ENCODE data around the gene PCDHGA10.
"Not testable (repeated sequence)": the region's sequence is repeated elsewhere in the genome, so short reads cannot be mapped to it uniquely, and the experiment has no call there.

The PCDHGA10 gene

GRCh38 chr5:141392429-141393198 lies 20.2 kb upstream of the PCDHGA10 start, which contains the start of gene PCDHGA8:
PCDHGA8 (plus strand) TSS chr5:141392633; CDS start chr5:141392814, 181 bp downstream.
- DNase-seq (ENCODE audit: low read depth in 2 of 2), result no peak

- no peak for DNase-seq (ENCODE audit: low read depth in 2 of 2)
Measured at GRCh38 chr5:141393267-141393666, 19.5 kb upstream of the PCDHGA10 start.

DNA sequence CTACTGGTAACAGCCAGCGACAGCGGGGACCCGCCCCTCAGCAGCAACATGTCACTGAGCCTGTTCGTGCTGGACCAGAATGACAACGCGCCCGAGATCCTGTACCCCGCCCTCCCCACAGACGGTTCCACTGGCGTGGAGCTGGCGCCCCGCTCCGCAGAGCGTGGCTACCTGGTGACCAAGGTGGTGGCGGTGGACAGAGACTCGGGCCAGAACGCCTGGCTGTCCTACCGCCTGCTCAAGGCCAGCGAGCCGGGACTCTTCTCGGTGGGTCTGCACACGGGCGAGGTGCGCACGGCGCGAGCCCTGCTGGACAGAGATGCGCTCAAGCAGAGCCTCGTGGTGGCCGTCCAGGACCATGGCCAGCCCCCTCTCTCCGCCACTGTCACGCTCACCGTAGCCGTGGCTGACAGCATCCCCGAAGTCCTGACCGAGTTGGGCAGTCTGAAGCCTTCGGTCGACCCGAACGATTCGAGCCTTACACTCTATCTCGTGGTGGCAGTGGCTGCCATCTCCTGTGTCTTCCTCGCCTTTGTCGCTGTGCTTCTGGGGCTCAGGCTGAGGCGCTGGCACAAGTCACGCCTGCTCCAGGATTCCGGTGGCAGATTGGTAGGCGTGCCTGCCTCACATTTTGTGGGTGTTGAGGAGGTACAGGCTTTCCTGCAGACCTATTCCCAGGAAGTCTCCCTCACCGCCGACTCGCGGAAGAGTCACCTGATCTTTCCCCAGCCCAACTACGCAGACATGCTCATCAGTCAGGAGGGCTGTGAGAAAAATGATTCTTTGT lies 18.2 kb upstream of the PCDHGA10 start:
- DNase-seq (ENCODE audit: low read depth in 2 of 2), result not testable (repeated sequence)

DNA sequence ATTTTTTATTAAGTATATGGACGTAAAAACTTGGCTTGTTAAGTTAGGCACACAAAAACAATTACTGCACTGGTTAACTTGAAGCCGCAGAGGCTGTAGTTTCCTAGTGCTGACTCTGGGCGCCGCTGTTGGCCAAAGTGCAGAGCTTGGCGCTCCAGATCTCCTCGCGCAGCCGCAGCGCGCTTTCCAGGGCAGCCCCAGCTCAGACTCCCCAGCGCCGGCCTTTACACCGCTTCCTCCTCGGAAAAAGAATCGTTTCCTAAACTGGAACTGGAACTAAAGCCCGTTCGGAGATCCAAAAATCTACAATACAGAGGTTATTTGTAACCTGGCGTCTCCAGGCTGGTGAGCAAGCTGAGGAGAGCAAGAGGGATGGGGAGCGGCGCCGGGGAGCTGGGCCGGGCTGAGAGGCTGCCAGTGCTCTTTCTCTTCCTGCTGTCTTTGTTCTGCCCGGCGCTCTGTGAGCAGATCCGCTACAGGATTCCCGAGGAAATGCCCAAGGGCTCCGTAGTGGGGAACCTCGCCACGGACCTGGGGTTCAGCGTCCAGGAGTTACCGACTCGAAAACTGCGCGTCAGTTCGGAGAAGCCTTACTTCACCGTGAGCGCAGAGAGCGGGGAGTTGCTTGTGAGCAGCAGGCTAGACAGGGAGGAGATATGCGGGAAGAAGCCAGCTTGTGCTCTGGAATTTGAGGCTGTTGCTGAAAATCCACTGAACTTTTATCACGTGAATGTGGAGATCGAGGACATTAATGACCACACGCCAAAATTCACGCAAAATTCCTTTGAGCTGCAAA lies 14.8 kb upstream of the PCDHGA10 start, which contains the start of gene PCDHGB5:
Gene PCDHGB5 (plus strand): TSS at position 192 of the 796 bp plus-strand sequence. CDS start 181 bp downstream, at position 373.
- not testable (repeated sequence) for DNase-seq (ENCODE audit: low read depth in 2 of 2)

- no peak for DNase-seq (ENCODE audit: low read depth in 2 of 2)
Measured at GRCh38 chr5:141398608-141399007, 14.2 kb upstream of the PCDHGA10 start.

- DNase-seq (ENCODE audit: low read depth in 2 of 2), result no peak
Measured at GRCh38 chr5:141399555-141400258, 13.1 kb upstream of the PCDHGA10 start.

DNA sequence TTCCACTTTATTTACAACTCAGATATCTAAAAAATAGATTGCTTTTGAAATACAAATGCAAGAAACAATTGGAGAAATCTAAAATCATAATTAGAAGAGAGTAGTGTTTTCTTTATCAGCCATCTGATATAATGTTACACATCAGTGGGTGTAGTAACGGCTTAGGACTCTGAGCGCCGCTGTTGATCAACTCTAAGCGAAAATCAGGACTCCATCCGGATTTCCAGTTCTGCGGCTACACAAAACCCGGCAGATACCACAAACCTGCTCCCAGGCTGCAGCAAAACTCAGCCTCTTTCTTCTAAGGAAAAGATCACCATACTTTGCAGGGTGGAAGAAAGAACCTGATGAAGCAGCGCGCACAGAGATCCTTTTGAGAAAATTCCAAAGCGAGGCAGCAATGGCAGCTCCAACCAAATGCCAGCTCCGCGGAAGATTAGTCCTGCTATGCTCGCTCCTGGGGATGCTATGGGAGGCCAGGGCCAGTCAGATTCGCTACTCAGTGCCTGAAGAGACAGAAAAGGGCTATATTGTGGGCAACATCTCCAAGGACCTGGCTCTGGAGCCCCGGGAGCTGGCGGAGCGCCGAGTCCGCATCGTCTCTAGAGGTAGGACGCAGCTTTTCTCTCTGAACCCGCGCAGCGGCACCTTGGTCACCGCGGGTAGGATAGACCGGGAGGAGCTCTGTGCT lies 10.1 kb upstream of the PCDHGA10 start, which contains the start of gene PCDHGA9:
Gene PCDHGA9 (plus strand): TSS at position 226 of the 691 bp plus-strand sequence. CDS start 175 bp downstream, at position 401.
- no peak for DNase-seq (ENCODE audit: low read depth in 2 of 2)

DNA sequence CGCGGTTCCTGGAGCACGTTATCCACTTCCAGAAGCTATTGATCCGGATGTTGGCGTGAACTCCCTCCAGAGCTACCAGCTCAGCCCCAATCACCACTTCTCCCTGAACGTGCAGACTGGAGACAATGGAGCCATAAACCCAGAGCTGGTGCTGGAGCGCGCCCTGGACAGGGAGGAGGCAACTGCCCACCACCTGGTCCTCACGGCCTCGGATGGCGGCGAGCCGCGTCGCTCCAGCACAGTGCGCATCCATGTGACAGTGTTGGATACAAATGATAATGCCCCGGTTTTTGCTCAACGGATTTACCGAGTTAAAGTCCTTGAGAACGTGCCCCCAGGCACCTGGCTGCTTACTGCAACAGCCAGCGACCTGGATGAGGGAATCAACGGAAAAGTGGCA lies 9.4 kb upstream of the PCDHGA10 start:
- no peak for DNase-seq (ENCODE audit: low read depth in 2 of 2)

- peak in 1 of 2 donors; percentile 12 for DNase-seq (ENCODE audit: low read depth in 2 of 2)
Measured at GRCh38 chr5:141407790-141408505, 4.8 kb upstream of the PCDHGA10 start, which contains the start of gene PCDHGB6. PCDHGB6 (plus strand) TSS chr5:141408021; CDS start chr5:141408203, 182 bp downstream.

- no peak for DNase-seq (ENCODE audit: low read depth in 2 of 2)
Measured at GRCh38 chr5:141409598-141410306, 3.0 kb upstream of the PCDHGA10 start.

GRCh38 chr5:141411575-141411974 lies 1.2 kb upstream of the PCDHGA10 start:
- DNase-seq (ENCODE audit: low read depth in 2 of 2), result no peak

GRCh38 chr5:141413540-141414069 lies 818 bp downstream of the PCDHGA10 start:
- no peak for DNase-seq (ENCODE audit: low read depth in 2 of 2)

DNA sequence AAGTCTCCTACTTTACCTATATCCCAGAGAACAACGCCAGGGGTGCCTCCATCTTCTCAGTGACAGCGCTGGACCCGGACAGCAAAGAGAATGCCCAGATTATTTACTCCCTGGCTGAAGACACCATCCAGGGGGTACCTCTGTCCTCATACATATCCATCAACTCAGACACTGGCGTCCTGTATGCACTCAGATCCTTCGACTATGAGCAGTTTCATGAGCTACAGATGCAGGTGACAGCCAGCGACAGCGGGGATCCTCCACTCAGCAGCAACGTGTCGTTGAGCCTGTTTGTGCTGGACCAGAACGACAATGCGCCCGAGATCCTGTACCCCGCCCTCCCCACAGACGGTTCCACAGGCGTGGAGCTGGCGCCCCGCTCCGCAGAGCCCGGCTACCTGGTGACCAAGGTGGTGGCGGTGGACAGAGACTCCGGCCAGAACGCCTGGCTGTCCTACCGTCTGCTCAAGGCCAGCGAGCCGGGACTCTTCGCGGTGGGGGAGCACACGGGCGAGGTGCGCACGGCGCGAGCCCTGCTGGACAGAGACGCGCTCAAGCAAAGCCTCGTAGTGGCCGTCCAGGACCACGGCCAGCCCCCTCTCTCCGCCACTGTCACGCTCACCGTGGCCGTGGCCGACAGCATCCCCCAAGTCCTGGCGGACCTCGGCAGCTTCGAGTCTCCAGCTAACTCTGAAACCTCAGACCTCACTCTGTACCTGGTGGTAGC lies 1.9 kb downstream of the PCDHGA10 start:
- not testable (repeated sequence) for DNase-seq (ENCODE audit: low read depth in 2 of 2)

GRCh38 chr5:141415275-141415618 lies 2.5 kb downstream of the PCDHGA10 start:
- DNase-seq (ENCODE audit: low read depth in 2 of 2), result not testable (repeated sequence)

GRCh38 chr5:141417494-141418172 lies 4.8 kb downstream of the PCDHGA10 start, which contains the start of gene PCDHGB7:
PCDHGB7 (plus strand) TSS chr5:141417677; CDS start chr5:141417860, 183 bp downstream.
- DNase-seq (ENCODE audit: low read depth in 2 of 2), result peak; percentile 48 to 51

DNA sequence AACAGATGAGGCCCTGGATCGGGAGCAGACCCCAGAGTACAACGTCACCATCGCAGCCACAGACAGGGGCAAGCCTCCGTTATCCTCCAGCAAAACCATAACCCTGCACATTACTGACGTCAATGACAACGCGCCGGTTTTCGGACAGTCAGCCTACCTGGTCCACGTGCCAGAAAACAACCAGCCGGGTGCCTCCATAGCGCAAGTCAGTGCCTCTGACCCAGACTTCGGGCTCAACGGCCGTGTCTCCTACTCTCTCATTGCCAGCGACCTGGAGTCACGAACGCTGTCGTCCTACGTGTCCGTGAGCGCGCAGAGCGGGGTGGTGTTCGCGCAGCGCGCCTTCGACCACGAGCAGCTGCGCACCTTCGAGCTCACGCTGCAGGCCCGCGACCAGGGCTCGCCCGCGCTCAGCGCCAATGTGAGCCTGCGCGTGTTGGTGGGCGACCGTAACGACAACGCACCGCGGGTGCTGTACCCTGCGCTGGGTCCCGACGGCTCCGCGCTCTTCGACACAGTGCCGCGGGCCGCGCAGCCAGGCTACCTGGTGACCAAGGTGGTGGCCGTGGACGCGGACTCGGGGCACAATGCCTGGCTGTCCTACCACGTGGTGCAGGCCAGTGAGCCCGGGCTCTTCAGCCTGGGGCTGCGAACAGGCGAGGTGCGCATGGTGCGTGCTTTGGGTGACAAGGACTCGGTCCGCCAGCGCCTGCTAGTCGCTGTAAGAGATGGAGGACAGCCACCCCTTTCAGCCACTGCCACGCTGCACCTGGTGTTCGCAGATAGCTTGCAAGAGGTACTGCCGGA lies 6.5 kb downstream of the PCDHGA10 start:
- DNase-seq (ENCODE audit: low read depth in 2 of 2), result no peak
